HG03469 (cell line): ENCODE measurements around the gene ADCY10.
"Not testable (repeated sequence)": the region's sequence is repeated elsewhere in the genome, so short reads cannot be mapped to it uniquely, and the experiment has no call there.

Experiments
- ATAC-seq: cut with Tn5 transposase; IDR thresholded peaks from one replicate; pipeline ENCODE4 v1.9.1; 2021; ENCODE audit warnings: mild to moderate bottlenecking, moderate library complexity, moderate number of reproducible peaks; ENCODE audit not compliant: unreplicated experiment

ADCY10 gene

DNA sequence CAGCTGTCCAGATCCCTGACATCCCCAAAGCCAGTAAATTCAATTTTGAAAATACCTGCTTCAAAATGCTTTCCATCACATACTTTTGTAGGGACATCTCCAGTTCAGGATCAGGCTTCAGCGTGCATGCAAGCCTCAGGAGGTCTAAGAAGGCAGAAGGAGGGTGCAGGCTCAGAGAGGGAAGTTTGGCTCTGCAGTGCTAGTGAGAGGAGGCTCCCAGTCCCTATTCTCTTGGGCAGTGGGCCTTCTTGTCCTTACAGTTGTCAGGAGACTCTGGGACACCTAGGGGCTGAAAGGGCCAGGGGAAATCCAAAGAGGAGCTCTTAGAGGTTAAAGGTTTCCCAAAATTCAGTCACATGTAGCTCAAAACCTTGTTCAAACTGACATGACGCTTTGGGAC, 20.1 kb downstream of the ADCY10 start:
- no peak for ATAC-seq

DNA sequence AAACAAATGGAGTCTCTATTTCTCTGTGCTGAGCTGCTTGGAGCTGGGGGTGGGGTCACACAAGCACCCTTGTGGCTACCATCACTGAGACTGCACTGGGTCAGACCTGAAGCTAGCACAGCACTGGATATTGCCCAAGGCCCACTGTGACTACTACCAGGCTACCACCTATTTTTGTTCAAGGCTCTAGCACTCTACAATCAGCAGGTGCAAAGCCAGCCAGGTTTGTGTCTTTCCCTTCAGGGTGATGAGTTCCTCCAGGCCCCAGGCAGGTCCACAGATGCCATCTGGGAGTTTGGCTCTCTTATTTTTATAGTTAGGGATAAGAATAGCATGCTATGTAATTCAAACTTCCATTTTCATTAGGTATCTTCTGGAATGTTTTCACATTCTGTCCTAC, 23.5 kb downstream of the ADCY10 start:
- no peak for ATAC-seq

DNA sequence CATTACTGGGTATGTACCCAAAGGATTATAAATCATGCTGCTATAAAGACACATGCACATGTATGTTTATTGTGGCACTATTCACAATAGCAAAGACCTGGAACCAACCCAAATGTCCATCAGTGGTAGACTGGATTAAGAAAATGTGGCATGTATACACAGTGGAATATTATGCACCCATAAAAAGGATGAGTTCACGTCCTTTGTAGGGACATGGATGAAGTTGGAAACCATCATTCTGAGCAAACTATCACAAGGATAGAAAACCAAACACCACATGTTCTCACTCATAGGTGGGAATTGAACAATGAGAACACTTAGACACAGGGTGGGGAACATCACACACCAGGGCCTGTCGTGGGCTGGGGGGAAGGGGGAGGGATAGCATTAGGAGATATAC, 26.7 kb downstream of the ADCY10 start:
- ATAC-seq: not testable (repeated sequence)

DNA sequence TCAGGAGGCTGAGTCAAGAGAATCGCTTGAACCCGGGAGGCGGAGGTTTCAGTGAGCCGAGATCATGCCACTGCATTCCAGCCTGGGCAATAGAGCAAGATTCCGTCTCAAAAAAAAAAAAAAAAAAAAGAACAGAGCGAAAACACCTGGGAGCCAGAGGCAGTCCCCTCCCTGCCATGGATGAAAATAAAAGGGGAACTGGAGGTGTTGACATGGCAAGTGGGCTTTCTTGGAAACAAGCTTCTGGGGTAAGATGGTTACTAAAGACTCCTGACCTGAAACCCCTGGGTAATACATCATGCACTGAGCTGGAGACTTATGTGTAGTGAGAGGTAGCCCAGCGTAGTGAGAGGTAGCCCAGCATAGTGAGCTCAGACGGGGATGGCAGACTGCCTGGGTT, 31.6 kb downstream of the ADCY10 start:
- no peak for ATAC-seq

GRCh38 chr1:167881786-167882185, 32.1 kb downstream of the ADCY10 start:
- no peak for ATAC-seq

DNA sequence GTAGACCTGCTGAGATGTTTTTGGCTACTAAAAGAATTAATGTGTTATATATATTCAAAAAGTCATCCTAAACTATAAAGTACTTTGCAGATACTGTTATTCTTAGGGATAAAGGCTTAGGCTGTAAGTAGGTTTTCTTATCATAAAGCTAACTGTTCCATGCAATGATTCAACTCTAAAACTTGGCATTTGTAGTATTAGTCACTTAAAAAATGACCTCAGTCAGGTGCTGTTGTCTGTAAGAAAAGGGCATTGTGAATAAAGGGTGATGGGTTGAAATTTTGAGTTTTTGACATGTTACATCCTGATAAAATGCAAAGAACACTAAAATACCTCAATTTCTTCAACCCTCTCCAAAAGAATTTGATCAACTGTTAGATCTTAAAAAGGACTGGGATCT, 32.9 kb downstream of the ADCY10 start:
- no peak for ATAC-seq

GRCh38 chr1:167880580-167881021, 33.3 kb downstream of the ADCY10 start:
- no peak for ATAC-seq

- no peak for ATAC-seq
These were observed 34.4 kb downstream of the ADCY10 start for GRCh38 chr1:167879508-167879907.

DNA sequence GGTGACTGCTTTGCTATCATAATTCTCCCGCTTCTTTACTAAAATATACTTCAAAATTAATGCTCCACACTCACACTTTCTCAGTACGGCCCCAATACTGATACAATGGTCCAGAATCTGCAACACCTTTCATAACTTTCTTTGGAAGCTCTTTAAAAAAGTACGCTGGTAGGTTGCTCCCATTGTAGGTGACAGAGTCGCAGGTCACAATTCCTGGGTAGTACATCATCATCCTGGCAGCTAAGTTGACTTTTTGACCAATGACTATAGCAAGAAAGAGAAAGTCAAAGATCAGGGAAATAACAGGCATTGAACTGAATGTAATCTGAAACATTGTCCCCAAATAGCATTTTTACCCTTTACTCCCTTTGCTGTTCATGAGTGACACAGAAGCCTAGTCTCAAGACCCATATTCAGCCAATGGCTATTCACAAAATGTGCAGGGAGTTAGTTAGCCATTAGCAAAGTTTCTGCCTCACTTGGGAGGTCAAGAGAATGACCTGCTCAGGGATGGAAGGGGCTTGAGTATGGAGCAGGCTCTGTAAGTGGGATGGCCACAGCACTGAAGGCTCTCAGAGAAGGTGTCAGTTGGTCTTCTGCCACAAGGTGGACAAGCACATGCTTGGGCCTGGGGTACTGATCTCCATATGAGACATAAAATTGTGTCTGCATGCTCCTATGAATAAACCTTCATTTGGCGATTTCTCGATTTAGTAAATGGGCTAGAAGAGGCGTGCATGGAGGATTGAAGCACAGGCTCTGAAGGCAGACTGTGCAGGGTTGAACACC, 35.4 kb downstream of the ADCY10 start:
- no peak for ATAC-seq

- no peak for ATAC-seq
These were observed 37.2 kb downstream of the ADCY10 start for GRCh38 chr1:167876597-167877175.

DNA sequence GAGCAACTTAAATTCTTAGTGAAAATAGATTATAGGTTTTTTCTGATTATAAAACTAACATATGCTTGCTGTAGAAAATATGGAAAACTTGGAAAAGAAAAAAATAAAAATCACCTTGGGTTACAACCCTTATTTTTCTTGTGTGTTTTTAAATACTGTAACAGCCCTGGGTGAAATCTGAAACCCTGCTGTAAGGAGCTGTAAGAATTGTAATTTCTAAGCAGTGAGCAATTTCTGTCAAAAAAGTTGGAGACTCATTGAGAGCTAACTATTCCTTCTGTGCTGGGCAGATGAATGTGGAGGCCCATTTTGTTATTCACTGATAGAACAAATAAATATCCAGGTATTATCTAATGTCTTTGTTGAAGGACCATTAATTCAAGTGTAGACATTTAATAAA, 42.6 kb downstream of the ADCY10 start:
- no peak for ATAC-seq

GRCh38 chr1:167869157-167870001, 44.6 kb downstream of the ADCY10 start:
- ATAC-seq: not testable (repeated sequence)

- not testable (repeated sequence) for ATAC-seq
These were observed 47.1 kb downstream of the ADCY10 start for GRCh38 chr1:167866739-167867414.

DNA sequence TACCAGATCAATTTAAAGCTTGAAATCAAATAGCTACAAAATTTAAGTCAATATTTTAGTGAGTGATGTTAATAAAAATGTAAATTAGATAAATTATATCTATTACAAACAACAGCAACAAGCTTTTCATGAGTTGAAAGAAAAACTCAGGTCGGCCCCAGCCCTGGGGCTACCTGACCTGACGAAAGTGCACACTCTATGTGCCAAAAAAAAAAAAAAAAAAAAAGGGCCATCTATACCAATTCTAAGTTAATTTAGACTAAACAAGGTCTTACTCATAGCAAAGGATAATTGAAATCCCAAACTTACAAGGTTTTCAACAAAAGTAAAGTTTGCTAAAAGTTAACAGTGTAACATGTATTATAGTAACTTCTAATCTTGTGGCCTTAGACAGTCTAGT, 47.6 kb downstream of the ADCY10 start:
- not testable (repeated sequence) for ATAC-seq

- ATAC-seq: not testable (repeated sequence)
These were observed 48.1 kb downstream of the ADCY10 start for GRCh38 chr1:167865804-167866308.

DNA sequence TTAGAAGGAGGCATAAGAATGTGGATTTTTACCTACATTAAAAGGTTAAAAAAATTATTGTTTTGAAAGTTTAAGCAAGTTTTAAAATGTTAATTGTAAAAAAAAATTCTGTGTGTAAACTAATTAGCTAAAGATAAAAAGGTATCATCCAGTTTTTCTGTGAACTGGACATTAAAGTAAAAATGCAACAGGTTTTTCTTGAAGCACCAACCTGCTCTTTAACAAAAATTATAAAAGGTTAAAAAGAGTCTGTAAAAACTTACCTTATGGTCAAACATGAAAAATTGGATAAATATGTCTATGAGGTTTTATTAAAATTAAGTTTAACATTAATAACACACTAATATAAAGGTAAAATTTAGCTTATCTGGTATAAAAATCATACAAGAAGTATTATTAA, 48.7 kb downstream of the ADCY10 start:
- not testable (repeated sequence) for ATAC-seq

DNA sequence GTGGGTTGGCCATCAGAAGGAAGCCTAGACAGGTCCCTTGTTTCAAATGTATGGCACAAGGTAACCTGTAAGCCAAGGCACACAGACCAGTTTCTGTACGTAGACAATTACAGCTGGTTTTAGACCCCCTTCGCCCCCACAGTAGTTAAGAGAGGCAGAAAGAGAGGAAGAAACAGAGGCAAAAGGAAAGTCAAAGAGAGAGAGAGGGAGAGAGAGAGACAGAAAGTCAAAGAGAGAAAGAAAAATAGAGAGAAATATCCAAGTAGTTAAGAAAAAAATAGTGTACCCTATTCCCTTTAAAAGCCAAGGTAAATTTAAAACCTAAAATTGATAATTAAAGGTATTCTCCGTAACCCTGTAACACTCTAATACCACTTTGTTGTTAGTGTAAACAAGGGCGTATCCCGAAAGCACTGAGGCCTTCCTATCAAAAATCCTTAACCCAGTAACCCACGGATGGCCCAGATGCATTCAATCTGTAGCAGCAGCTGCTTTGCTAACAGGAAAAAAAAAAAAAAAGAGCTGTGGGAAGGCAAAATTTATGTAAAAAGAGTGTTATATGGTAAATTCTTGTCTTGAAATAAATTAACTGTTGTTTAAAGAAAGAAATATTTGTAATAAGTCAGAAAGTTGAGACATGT, 49.4 kb downstream of the ADCY10 start:
- no peak for ATAC-seq

DNA sequence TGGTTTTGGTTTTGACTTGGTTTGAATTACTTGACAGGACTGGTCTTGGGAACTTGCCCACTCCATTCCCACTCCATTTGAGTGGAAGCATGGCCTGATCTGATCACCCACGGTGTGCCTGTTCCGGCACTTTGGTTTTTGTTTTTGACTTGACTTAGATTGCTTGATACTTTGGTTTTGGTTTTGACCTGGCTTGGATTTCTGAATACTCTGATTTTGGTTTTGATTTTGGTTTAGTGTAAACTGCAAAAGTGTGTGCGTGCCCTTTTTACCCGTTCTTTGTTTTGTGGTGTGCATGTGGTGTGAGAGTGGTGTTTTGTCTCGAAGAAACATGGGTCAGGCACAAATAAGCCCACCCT, 50.0 kb downstream of the ADCY10 start:
- ATAC-seq: no peak

DNA sequence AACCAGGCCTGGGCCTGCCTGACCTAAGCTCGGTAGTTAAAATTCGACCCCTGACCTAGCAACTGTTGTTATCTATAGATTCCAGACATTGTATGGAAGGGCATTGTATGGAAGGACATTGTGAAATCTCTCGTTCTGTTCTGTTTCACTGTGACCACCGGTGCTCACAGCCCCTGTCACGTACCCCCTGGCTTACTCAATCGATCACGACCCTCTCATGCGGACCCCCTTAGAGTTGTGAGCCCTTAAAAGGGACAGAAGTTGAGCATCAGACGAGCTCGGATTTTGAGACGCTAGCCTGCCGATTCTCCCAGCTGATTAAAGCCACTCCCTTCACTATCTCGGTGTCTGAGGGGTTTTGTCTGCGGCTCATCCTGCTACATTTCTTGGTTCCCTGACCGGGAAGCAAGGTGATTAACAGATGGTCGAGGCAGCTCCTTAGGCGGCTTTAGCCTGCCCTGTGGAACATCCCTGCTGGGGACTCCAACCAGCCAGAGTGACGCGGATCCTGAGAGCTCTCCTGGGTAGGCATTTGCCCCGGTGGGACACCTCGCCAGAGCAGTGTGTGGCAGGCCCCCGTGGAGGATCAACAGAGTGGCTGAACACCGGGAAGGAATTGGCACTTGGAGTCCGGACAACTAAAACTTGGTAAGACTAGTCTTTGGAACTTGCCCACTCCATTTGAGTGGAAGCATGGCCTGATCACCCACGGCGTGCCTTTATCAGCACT, 50.6 kb downstream of the ADCY10 start:
- not testable (repeated sequence) for ATAC-seq
